B cell (primary cell): ENCODE results near the gene DCAF7.

Experiments
- CTCF ChIP-seq: fragments of 200-600 bp; IDR thresholded peaks from one replicate; pipeline ENCODE4 v1.8.0; 2022; ENCODE audit warnings: antibody characterized with exemption, mild to moderate bottlenecking
- EZH2 ChIP-seq: IDR thresholded peaks from 2 replicates; pipeline ENCODE4 v1.6.1; 2012; ENCODE audit warnings: borderline replicate concordance, low read depth, mild to moderate bottlenecking, moderate library complexity, low read length; ENCODE audit not compliant: insufficient read depth, poor library complexity, severe bottlenecking

DNA sequence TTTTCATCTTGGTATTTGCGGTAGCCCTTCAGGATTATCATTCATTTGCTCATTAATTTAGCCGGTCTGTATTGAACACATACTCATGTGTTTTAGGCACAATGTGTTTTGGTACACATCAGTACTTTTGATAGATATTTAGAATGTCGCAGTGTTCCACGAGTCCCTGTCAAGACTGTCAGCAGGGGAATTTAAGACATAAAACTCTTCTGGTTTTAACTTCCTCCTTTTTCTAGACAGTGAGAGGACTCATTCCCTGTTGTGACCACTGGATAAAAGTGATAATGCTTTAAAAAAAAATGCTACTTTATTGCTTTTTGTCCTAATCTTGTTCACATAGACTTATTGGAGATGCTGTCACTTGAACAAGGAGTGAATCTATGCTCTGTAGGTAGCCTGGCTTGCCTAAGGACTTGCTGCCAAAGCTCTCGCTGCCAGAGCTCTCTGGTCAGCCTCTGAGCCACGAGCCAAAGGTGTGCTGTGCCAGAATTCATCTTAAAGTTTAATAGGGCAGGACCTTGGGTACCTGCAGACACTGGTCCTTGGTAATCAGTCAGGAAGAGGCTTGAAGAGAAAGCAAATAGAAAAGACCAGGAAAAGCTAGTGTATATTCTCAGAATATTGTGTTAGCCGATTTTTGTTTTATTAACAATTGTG lies 5.4 kb downstream of the DCAF7 start:
- TF ChIP-seq CTCF (no peak), EZH2 (no peak)
